Small intestine (tissue), 7 donors: ENCODE results near the gene KLF15. TPM values are rescaled to one million over a fixed set of nuclear protein-coding genes. Genes with fewer than 3 reads are reported as not detected.
A peak's percentile ranks its signal among the peaks of the same experiment; 100 is the strongest.

Experiments
- DNase-seq, 2 donors: peaks; one replicate each; pipeline versions ENCODE4 v3.0.0 to v3.0.0-alpha.2; 2013
- FAIRE-seq: peaks from 2 replicates; lab custom pipeline; 2012; peaks lifted over from hg19 to GRCh38; lab: Jason Lieb, UNC
- H3K27ac ChIP-seq, 3 donors: one replicate each; pipeline ENCODE4 v1.5.1; 2013; ENCODE audit warnings: low read length in 2 of 3, mild to moderate bottlenecking in 2 of 3, control low read depth in 1 of 3, inconsistent platforms in 1 of 3, low read depth in 1 of 3, moderate library complexity in 1 of 3
- H3K27me3 ChIP-seq, 3 donors: one replicate each; pipeline ENCODE4 v1.6.1; 2013; ENCODE audit warnings: low read length in 3 of 3, inconsistent platforms in 1 of 3; ENCODE audit not compliant: control insufficient read depth in 3 of 3, insufficient read depth in 3 of 3
- H3K36me3 ChIP-seq, 3 donors: one replicate each; pipeline ENCODE4 v1.6.1; 2013; ENCODE audit warnings: low read length in 3 of 3, inconsistent platforms in 1 of 3, low read depth in 1 of 3, mild to moderate bottlenecking in 1 of 3, moderate library complexity in 1 of 3; ENCODE audit not compliant: control insufficient read depth in 3 of 3, insufficient read depth in 2 of 3
- H3K4me1 ChIP-seq, 3 donors: one replicate each; pipeline ENCODE4 v1.6.1; 2013; ENCODE audit warnings: low read length in 2 of 3, inconsistent platforms in 1 of 3, low read depth in 1 of 3, mild to moderate bottlenecking in 1 of 3, moderate library complexity in 1 of 3; ENCODE audit not compliant: control insufficient read depth in 3 of 3, insufficient read depth in 2 of 3
- H3K4me3 ChIP-seq, 3 donors: one replicate each; pipeline ENCODE4 v1.5.1; 2013; ENCODE audit warnings: low read length in 3 of 3, control low read depth in 1 of 3, inconsistent platforms in 1 of 3, low read depth in 1 of 3, mild to moderate bottlenecking in 1 of 3, moderate library complexity in 1 of 3
- H3K9me3 ChIP-seq, 2 donors: one replicate each; pipeline ENCODE4 v1.6.1; 2013; ENCODE audit warnings: low read depth in 1 of 2, low read length in 1 of 2; ENCODE audit not compliant: control insufficient read depth in 2 of 2, insufficient read depth in 1 of 2
- whole genome bisulfite sequencing, 3 donors: extraction: QIAGEN DNeasy Blood & Tissue Kit; methylation state at CpG; one replicate each; pipeline ENCODE4 v1.1.7; 2013; 5-methylcytosine and 5-hydroxymethylcytosine counted together
- polyA plus RNA-seq, 4 donors: library from polyadenylated mRNA; stranded (reverse) in 3 of 4; unstranded in 1 of 4; fragments of 200-250 nt in 3 of 4; fragments of 120-200 nt in 1 of 4; gene quantifications; one replicate each; pipeline versions ENCODE4 v1.2.1 to v1.2.3, GENCODE V29; 2013
- donor health status: healthy with polysubstance abuse.
- donor health status: control.
- donor health status: control.
- donor health status: Bipolar disorder and iron deficiency.
- donor health status: healthy.

The KLF15 gene
- polyA plus RNA-seq, 4 donors: 0.45 to 9.7 (median 2.0) TPM

GRCh38 chr3:126319701-126320295, 37.4 kb downstream of the KLF15 start:
- WGBS, 3 donors: 70 to 75% (median 73%) methylated on average over 6 of the region's 6 CpGs

GRCh38 chr3:126317029-126317996, 39.9 kb downstream of the KLF15 start:
- WGBS, 3 donors: 92 to 96% (median 93%) methylated on average over 14 of the region's 14 CpGs
- H3K4me1 ChIP-seq: no peaks in the 10 kb centered on the region
- H3K36me3 ChIP-seq: no peaks in the 10 kb centered on the region
- H3K4me3 ChIP-seq: no peak overlapping the region
- DNase-seq (no peak), FAIRE-seq (no peak)
- peaks cover 0 to 4% (median 0%) of the 10 kb centered on the region in 3 donors for H3K27me3 ChIP-seq
- peaks cover 0 to 7% of the 10 kb centered on the region in 2 donors for H3K9me3 ChIP-seq
- H3K27ac ChIP-seq: no peak overlapping the region

More at GRCh38 chr3:126319701-126320295, 37.4 kb downstream of the KLF15 start:
- H3K27ac ChIP-seq: no peak overlapping the region
- peaks cover 0 to 7% of the 10 kb centered on the region in 2 donors for H3K9me3 ChIP-seq
- H3K36me3 ChIP-seq: no peaks in the 10 kb centered on the region
- H3K4me3 ChIP-seq: no peak overlapping the region
- DNase-seq: no peak
- no peaks in the 10 kb centered on the region for H3K4me1 ChIP-seq
- no peak for FAIRE-seq
- H3K27me3 ChIP-seq: peaks cover 0 to 4% (median 0%) of the 10 kb centered on the region in 3 donors

GRCh38 chr3:126316501-126316939, 40.7 kb downstream of the KLF15 start:
- FAIRE-seq: no peak
- no peak for DNase-seq
- WGBS, 3 donors: 70 to 86% (median 76%) methylated on average over 4 to 8 of the region's 8 CpGs
- Histone ChIP-seq H3K4me1 (no peaks in the 10 kb centered on the region), H3K27ac (no peak overlapping the region), H3K36me3 (no peaks in the 10 kb centered on the region), H3K27me3 (peaks cover 0 to 4% (median 0%) of the 10 kb centered on the region in 3 donors), H3K9me3 (peaks cover 0 to 7% of the 10 kb centered on the region in 2 donors), H3K4me3 (no peak overlapping the region)

GRCh38 chr3:126316031-126316461, 41.2 kb downstream of the KLF15 start:
- DNase-seq (no peak), FAIRE-seq (no peak)
- WGBS, 3 donors: 64 to 70% (median 68%) methylated on average over 12 of the region's 12 CpGs
- Histone ChIP-seq H3K4me3 (no peak overlapping the region), H3K27me3 (peaks cover 0 to 4% (median 0%) of the 10 kb centered on the region in 3 donors), H3K4me1 (no peaks in the 10 kb centered on the region), H3K27ac (no peak overlapping the region), H3K9me3 (peaks cover 0 to 7% of the 10 kb centered on the region in 2 donors), H3K36me3 (no peaks in the 10 kb centered on the region)

- Histone ChIP-seq H3K27me3 (no peaks in the 10 kb centered on the region), H3K27ac (peak overlapping the region in 1 of 3 donors; percentile 8), H3K4me3 (no peak overlapping the region), H3K4me1 (no peaks in the 10 kb centered on the region), H3K36me3 (no peaks in the 10 kb centered on the region), H3K9me3 (peaks cover 0 to 15% of the 10 kb centered on the region in 2 donors)
- DNase-seq (no peak), FAIRE-seq (no peak)
- WGBS, 3 donors: 69 to 81% (median 79%) methylated on average over 11 of the region's 11 CpGs
These were observed 42.2 kb downstream of the KLF15 start for GRCh38 chr3:126314790-126315658.

- Histone ChIP-seq H3K9me3 (peaks cover 0 to 15% of the 10 kb centered on the region in 2 donors), H3K36me3 (no peaks in the 10 kb centered on the region), H3K4me3 (no peak overlapping the region), H3K4me1 (no peaks in the 10 kb centered on the region), H3K27me3 (no peaks in the 10 kb centered on the region), H3K27ac (no peak overlapping the region)
- 37 to 65% (median 54%) methylated on average over 4 of the region's 4 CpGs for WGBS, 3 donors
- FAIRE-seq (no peak), DNase-seq (no peak)
These were observed 42.9 kb downstream of the KLF15 start for GRCh38 chr3:126314305-126314789.

GRCh38 chr3:126313580-126314304, 43.5 kb downstream of the KLF15 start:
- Histone ChIP-seq H3K9me3 (peaks cover 0 to 15% of the 10 kb centered on the region in 2 donors), H3K27me3 (no peaks in the 10 kb centered on the region), H3K4me3 (no peak overlapping the region), H3K36me3 (no peaks in the 10 kb centered on the region), H3K27ac (no peak overlapping the region), H3K4me1 (no peaks in the 10 kb centered on the region)
- DNase-seq (no peak), FAIRE-seq (no peak)
- 72 to 79% (median 78%) methylated on average over 6 of the region's 6 CpGs for WGBS, 3 donors
